Measurements from ENCODE around the gene ASPHD1. TPM values are rescaled to one million over a fixed set of nuclear protein-coding genes. Genes with fewer than 3 reads are reported as not detected.

ASPHD1 gene
- total and polyA plus RNA-seq, 2 of the 8 experiments (the other 6 are each of a cell fraction or from before 2014, with no cell fraction given): 14.5 to 18.6 TPM

- Histone ChIP-seq H3K9ac (replicated peaks in 1 of 4; ENCODE audit: extremely low read depth in 1 of 4, low read depth in 3 of 4, low read length in 3 of 4) (peak overlapping the region in 3 of 4 experiments; percentile 51 to 73 (median 70); a peak in 6 of 7 replicates), H3K56ac (replicated peaks; ENCODE audit: insufficient read length, low read depth, low read length) (no peak overlapping the region), H4K20me1 (replicated peaks in 1 of 2; ENCODE audit: control insufficient read depth in 1 of 2, insufficient read depth in 2 of 2, low read length in 2 of 2) (peaks cover 0 to 3% of the 10 kb centered on the region in 2 experiments)
- TF ChIP-seq CTBP2 (IDR thresholded peaks at IDR 0.05; ENCODE audit: borderline replicate concordance, insufficient read depth, insufficient read length, low read length) (no peak), YY1 (IDR thresholded peaks at IDR 0.05; ENCODE audit: low read depth, low read length) (no peak), RFX5 (IDR thresholded peaks at IDR 0.05; ENCODE audit: borderline replicate concordance, low read depth, low read length) (no peak), GABPA (IDR thresholded peaks at IDR 0.05; ENCODE audit: borderline replicate concordance, insufficient read depth, low read length) (no peak), TAF1 (IDR thresholded peaks at IDR 0.05; ENCODE audit: low read depth, low read length) (no peak), POLR2A (IDR thresholded peaks at IDR 0.05; ENCODE audit: control extremely low read depth in 1 of 2, low read depth in 2 of 2, low read length in 2 of 2) (0 out of 3 replicates have a peak, but pooled peaks of 1 of the 2 experiments have one; percentile 29), ATF2 (IDR thresholded peaks at IDR 0.05; ENCODE audit: low read length) (no peak), TAF7 (optimal IDR thresholded peaks at IDR 0.05; ENCODE audit: borderline replicate concordance, low read depth, low read length) (no peak), POU5F1 (IDR thresholded peaks at IDR 0.05; ENCODE audit: low read depth, low read length) (no peak), NRF1 (IDR thresholded peaks at IDR 0.05; ENCODE audit: low read depth, low read length) (no peak)
Observed at GRCh38 chr16:29898804-29899515, 1.3 kb upstream of the ASPHD1 start.

More at GRCh38 chr16:29898804-29899515, 1.3 kb upstream of the ASPHD1 start:
- Histone ChIP-seq H2BK20ac (ENCODE audit: low read length) (no peak overlapping the region), H3K79me2 (ENCODE audit: control insufficient read depth in 1 of 2, insufficient read depth in 2 of 2, low read length in 2 of 2) (no peaks in the 10 kb centered on the region), H3K36me3 (ENCODE audit: control insufficient read depth in 2 of 4, insufficient read depth in 4 of 4, low read length in 3 of 4) (no peaks in the 10 kb centered on the region; a peak in 1 of 8 replicates), H4K91ac (replicated peaks; ENCODE audit: insufficient read length, low read length) (no peak overlapping the region), H2AK5ac (ENCODE audit: low read depth, low read length) (no peak overlapping the region), H3K23ac (ENCODE audit: insufficient read length) (no peak overlapping the region), H4K8ac (ENCODE audit: extremely low read depth, insufficient read depth, low read length) (no peak overlapping the region; the same call in 1 of the 2 replicates), H2BK5ac (ENCODE audit: low read depth, low read length) (peak overlapping the region; percentile 60; the same call in 1 of the 2 replicates), H3K79me1 (ENCODE audit: low read depth, low read length) (0 out of 2 replicates have a peak, but pooled peaks cover 2% of the 10 kb centered on the region), H3K4me1 (replicated peaks in 1 of 4; ENCODE audit: control insufficient read depth in 3 of 4, insufficient read depth in 4 of 4, low read length in 3 of 4) (peaks cover 0 to 14% (median 3%) of the 10 kb centered on the region in 4 experiments; a peak in 6 of 7 replicates), H2BK120ac (replicated peaks; ENCODE audit: low read depth, low read length) (no peak overlapping the region), H3K27ac (ENCODE audit: low read depth, low read length) (no peak overlapping the region; the same call in 1 of the 2 replicates), H3K18ac (ENCODE audit: extremely low read depth, low read length) (peak overlapping the region; percentile 60), H3K4me2 (ENCODE audit: insufficient read depth in 1 of 2, low read depth in 2 of 2, low read length in 2 of 2) (peak overlapping the region; percentile 87 to 99), H2BK15ac (ENCODE audit: low read length) (no peak overlapping the region), H2AFZ (ENCODE audit: low read length) (no peak overlapping the region), H4K5ac (ENCODE audit: insufficient read length, low read depth, low read length) (no peak overlapping the region), H2BK12ac (ENCODE audit: low read depth, low read length) (no peak overlapping the region), H3K14ac (ENCODE audit: insufficient read length) (no peak overlapping the region), H3K4ac (replicated peaks; ENCODE audit: insufficient read length, low read depth, low read length) (no peak overlapping the region), H3K9me3 (ENCODE audit: insufficient read depth in 2 of 2, low read depth in 1 of 2, low read length in 1 of 2) (no peaks in the 10 kb centered on the region), H3K27me3 (replicated peaks in 1 of 4; ENCODE audit: control insufficient read depth in 3 of 4, extremely low read depth in 1 of 4, insufficient read depth in 3 of 4, low read length in 3 of 4) (no peaks in the 10 kb centered on the region), H3K23me2 (ENCODE audit: low read depth, low read length) (peaks cover 24% of the 10 kb centered on the region), H3K4me3 (ENCODE audit: extremely low read depth in 1 of 4, insufficient read depth in 2 of 4, low read depth in 3 of 4, low read length in 4 of 4) (peak overlapping the region; percentile 59 to 99 (median 90))
- peak in 1 of 2 experiments; percentile 90 for DNase-seq (ENCODE audit: low read depth in 1 of 2, low spot score in 2 of 2)
- ChIA-PET CTCF (ENCODE audit: partially characterized antibody) (interaction anchor here (1.0 to 2.9 kb wide), 6 partner anchors 10 to 133 kb away, joined by 3 to 12 read pairs (median 4); partner anchors contain the start of genes CDIPT, TAOK2 and TLCD3B), POLR2A (ENCODE audit: partially characterized antibody) (interaction anchor here (0.9 to 5.7 kb wide), 14 partner anchors 12 to 133 kb away, joined by 3 to 52 read pairs (median 4); partner anchors contain the start of genes KCTD13 and TLCD3B)
- WGBS, 2 experiments (ENCODE audit: extremely low coverage in 1 of 2, insufficient coverage in 1 of 2, insufficient read length in 1 of 2, insufficient replicate concordance in 2 of 2, low coverage in 1 of 2, low lambda C conversion rate in 2 of 2, missing lambda C conversion rate in 1 of 2): 3% methylated on average over 7 of the region's 25 CpGs; no CpG with 5 or more reads in 1 of the 2 experiments
- no peak for FAIRE-seq

Data from H1 (cell line).